Islet of Langerhans (tissue), 1 donor: ENCODE results near the gene FAM131C.
"Not testable (repeated sequence)": the region's sequence is repeated elsewhere in the genome, so short reads cannot be mapped to it uniquely, and the experiment has no call there.

ENCODE experiments used
- FAIRE-seq: peaks from one replicate; lab custom pipeline; 2011; peaks lifted over from hg19 to GRCh38; lab: Jason Lieb, UNC

FAM131C gene

DNA sequence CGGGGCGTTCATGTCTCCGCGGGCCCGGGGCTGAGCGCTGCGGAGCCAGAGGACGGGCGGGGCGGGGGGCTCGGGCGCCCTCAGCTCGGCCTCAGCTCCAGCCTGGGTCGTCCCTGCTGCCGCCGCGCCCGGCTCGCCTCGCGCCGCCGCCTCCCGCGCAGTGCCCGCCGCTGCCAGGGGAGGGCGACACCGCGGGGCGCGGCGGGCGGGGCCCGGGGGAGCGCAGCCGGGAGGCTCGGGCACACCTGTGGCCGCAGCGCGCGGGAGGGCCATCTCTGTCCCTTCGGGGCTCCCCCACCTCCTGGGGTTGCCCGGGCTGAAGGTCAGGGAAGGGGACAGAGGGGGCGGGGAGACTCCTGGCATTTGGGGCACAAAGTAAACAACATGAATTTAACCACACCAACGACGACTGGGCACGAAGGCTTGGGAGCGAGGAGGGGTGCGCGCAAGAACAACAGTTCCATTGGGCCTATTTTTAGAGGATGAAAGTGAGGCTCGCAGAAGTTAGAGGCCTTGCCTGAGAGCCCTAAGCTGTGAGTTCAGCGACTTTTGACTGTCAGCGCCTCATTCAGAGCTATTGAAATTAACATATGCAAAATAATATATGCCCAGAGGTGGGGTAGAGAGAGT is at the start of gene FAM131C:
Gene FAM131C, minus strand, starts transcription at position 162 of the 630 bp plus-strand sequence. CDS start 209 bp downstream, outside the sequence.
- no peak for FAIRE-seq

- no peak for FAIRE-seq
Observed at GRCh38 chr1:16122916-16123315, 49.5 kb upstream of the FAM131C start.

DNA sequence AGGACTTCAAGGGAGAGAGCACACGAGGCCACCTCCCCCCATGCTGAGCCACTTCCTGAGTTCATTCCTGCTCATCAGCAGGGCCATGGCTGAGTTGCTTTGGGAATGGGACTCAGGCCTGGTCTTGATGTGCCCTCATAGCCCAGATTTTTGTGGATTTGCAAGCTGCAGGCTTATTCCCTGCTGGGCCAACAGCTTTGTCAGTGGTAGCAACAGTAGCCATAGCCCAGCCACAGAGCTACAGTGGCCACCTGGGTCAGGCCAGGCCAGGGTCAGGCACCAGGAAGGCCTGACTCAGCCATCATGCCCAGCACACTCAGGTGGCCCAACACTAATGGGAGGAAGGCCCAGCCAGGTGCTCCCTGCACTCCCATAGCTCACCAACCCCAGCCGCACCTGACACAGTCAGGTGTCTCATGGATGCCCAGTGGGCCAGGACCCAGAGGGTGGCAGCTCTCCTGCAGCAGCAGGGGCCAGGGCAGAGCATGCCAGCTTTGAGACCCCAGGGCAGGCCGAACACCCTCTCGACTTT is 49.0 kb upstream of the FAM131C start:
- no peak for FAIRE-seq

DNA sequence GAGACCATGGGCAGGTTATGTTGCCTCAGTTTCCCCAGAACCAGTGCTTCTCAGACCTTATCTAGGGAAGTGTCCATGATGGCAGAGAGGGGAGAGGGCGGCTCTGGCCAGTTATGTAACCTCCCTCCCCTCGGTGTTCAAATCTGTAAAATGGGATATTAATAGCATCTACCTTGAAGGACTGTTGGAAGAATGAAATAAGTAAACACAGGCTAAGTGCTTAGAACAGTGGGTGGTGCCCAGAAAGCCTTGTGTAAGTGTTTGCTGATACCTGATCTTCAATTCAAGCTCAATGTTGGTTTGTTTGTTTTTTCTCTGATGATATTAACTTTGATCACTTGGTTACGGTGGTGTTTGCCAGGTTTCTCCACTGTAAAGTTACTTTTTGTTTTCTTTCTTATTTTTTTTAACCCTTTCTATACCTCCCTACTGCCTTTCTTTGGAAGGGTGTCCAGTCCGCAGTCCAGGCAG is 47.5 kb upstream of the FAM131C start:
- FAIRE-seq = no peak

DNA sequence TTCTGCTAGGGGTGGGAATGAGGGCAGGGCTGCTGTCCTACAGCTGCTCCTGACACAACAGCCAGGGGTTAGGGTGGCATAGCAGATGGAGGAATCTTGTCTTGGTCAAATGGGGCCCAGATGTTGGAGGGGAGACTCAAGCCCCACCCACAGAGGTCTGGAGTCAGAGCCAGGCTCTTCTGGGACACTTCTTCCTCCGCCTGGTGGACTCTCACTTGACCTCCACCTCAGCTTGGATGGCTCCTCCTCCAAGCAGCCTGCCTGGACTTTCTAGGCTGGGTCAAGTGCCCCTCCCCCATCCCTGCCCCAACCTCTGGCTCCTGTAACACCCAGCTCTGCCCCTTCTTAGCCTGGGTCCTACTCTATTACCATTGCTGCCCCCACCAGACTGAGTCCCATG is 47.0 kb upstream of the FAM131C start:
- no peak for FAIRE-seq

DNA sequence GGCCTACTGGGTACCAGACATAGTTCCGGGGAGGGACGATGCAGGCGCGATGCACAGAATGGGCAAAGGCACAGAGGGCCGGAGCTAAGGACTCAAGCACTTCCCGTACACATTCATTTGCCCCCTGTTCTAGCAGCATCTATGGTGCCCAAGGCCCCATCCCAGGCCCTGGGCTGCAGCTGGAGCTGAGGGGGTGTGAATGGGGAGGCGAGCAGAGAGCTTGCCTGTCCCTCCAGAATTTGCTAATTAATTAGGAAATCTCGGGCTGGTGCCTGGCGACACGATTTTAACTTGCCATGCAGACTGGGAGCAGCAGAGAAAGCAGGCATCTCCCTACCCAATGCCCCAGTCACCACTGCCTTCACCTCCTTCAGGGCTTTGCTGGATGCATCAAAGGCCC is 46.5 kb upstream of the FAM131C start:
- no peak for FAIRE-seq

DNA sequence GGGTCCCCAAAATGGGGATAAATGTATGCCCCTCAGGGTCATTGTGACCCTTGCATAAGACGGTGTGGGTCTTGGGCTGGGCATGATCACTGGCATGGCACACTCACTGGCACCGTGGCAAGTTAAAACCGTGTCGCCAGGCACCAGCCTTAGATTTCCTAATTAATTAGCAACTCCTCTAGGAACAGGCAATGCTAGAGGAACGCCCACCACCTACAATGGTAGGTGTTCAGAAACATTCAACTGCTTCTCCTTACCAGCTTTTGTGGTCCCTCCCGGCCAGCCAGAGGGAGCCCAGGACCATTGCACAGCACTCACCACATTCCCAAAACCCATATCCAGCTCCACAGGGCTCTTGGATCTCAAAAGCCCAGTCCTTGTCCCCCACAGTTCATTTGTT is 46.1 kb upstream of the FAM131C start:
- no peak for FAIRE-seq

- no peak for FAIRE-seq
Observed at GRCh38 chr1:16118706-16119105, 45.3 kb upstream of the FAM131C start.

GRCh38 chr1:16117936-16118335 is 44.5 kb upstream of the FAM131C start:
- FAIRE-seq = no peak

DNA sequence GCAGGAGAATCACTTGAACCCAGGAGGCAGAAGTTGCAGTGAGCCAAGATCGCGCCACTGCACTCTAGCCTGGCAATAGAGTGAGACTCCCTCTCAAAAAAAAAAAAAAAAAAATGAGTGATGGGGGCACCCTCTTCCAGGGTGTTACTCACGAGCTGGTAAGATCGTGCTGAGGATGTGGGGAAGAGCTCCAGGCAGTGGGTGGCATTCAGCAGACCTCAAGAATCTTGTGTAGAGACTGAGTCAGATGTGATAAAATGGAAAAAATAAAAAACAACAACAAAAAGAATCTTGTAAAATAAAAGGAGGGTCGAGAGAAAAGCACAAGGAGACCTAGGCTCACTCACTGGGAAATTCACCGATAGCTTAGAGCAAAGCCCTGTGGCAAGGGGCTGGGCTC is 43.9 kb upstream of the FAM131C start:
- FAIRE-seq = no peak

- FAIRE-seq = no peak
Observed at GRCh38 chr1:16116625-16117024, 43.2 kb upstream of the FAM131C start.

- no peak for FAIRE-seq
Observed at GRCh38 chr1:16116002-16116401, 42.6 kb upstream of the FAM131C start.

DNA sequence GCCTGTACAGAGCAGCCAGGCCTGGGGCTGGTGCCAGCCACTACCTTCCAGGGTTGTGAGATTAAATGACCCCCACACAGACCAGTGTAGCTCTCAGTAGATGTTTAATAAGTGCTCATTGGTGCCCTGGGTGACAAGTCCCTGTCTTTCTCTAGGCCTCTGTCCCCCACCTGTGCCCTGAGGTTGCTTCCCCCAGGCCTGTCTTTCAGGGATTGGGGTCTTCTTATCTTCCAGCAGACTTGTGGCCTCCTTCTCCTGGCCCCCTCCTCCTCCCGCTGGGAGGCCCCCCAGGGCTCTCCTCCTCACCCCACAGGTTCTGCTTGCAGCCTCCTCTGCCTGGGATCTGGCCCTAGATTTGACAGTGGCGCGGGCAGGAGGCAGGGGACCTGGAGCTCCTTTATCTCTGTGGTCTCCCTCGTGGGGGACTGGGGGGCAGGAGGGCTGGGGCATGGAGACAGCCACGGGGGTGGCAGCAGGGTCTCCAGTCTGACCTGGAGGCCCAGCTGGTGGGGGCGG is 42.1 kb upstream of the FAM131C start:
- FAIRE-seq = no peak

DNA sequence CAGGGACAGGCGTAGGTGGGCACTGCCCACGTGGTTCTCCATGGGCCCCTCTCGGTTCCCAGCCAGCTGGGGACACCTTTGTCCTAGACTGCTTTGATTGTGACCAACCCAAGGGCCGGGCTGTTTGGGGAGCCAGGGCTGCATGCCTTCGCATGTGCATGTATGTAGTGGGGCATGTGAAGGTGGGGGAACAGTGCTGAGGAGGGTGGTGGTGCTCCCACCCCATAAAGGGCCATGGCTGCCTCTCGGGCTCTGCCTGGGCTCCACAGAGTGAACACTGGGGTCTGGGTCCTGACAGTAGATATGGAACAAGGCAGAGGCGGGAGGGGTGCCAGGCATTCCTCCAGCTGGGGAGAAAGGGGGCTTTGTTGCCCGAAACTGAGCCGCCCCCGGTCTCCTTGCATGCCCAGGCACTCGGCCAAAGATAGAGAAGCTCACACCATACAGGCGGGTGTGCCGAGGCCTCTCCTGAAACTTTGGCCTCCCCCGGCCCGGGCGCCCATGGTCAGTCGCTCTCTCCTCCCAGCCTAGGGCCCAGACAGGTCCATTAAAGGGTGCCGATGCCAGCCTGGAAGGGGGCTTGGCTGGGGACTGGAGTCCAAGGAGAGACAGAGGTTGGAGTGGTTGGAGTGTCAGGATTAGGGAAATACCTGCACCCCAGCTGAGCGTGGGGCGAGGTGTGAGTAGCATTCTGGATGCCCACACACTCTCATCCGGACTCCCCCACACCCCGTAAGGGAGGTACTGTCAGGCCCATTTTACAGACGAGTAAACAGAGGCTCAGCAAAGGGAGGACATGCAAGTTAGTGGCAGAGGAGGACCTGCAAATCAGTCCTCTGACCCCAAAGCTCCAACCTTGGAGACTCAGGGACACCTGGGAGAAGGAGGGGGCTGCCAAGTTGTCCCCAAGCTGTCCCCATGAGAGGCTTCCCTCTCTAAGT is 41.3 kb upstream of the FAM131C start:
- no peak for FAIRE-seq

DNA sequence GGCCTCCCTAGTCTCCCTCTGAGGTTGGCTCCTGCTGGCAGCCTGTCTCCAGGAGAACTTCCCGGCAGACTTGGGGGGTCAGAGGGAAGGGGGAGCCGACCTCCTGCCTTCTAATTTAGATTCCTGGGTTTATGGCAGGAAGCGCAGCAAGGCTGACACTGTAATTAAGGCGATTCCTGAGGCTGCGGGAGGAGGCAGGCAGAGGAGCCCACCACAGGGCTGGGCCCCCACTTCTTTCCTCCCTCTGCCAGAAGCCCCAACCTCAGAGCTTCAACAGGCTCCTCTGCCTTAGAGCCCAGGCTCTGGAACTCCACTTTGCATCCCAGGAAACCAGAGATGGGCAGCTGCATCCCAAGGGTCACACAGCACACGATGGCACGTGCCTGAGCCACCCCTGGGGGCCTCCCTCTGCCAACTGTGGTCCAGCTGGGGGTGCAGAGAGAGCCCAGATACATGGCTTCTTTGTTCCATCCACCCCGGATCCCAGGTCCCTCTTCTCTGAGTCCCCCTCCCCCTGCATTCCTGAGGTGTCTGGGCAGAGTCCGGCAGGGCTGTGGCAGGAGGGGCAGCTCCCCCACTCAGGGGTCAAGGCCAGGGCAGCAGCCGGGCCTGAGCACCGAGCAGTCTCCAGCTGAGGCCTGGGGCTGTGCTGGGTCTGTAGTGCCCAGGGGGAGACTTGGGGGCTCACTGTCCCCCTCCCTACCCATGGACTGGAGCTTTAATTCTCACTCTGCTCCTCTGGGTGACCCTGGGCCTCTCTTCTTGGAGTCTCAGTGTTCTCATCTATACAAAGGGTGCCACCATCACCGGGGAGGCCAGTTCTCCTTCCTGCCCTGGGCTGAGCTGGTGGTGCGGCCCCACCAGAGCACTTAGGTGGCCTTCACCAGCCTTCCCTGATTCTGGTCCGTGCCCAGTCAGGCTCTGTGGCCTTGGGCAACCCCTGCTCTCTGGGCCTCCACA is 39.4 kb upstream of the FAM131C start:
- FAIRE-seq = no peak

- no peak for FAIRE-seq
Observed at GRCh38 chr1:16111771-16112595, 38.5 kb upstream of the FAM131C start.

DNA sequence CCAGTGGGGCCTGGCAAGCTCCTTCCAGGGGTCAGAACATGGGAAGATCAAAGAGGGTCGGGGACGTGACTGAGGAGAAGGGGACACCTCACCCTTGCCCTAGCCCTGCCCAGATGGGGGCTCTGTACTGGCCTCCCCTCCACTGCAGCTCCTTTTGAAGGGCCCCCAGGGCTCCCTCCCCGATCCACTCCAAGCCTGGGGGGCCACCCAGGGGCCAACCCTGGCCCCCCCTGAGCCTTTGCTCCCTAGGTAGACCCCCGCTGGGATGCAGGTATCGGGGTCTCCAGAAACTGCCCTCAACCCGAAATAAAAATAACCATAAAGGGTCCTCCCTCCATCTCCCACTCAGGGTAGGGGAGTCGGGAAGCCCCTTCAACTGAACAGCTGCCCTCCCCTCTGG is 37.4 kb upstream of the FAM131C start:
- FAIRE-seq = no peak

DNA sequence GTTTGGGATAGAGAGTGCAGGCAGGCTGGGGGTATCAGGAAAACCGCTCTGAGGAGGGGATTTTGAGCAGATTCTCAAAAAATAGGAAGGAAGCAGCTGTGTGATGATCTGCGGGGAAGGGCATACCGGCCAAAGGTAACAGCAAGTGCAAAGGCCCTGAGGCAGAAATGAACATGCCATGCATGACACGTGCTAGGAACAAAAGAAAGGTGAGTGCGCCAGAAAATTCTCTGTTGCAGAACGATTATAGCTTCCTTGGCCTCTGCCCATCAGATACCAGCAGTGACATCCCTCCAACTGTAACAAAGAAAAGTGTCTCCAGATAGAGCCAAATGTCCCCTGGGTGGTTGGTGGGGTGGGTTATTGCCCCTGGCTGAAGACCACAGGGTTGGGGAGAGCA is 37.0 kb upstream of the FAM131C start:
- no peak for FAIRE-seq

DNA sequence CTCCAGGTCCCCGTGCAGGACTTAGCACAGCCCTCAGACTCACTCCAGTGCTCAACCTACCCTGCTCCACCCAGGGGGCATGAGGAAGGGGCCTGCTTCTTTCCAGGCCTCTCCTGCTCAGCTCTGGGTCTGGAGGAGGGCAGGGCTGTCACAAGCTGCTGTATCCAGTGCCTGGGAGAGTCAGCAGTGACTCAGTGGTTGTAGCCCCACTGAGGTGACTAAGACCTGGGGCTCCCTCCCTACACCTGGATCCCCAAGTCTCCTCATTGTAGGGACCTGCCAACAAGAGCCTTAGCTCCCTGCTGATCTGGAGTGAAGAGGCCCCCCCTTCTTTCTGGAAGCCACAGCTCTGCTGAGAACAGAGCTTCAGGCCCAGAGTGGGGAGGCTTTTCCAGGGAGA is 36.1 kb upstream of the FAM131C start:
- FAIRE-seq = no peak

DNA sequence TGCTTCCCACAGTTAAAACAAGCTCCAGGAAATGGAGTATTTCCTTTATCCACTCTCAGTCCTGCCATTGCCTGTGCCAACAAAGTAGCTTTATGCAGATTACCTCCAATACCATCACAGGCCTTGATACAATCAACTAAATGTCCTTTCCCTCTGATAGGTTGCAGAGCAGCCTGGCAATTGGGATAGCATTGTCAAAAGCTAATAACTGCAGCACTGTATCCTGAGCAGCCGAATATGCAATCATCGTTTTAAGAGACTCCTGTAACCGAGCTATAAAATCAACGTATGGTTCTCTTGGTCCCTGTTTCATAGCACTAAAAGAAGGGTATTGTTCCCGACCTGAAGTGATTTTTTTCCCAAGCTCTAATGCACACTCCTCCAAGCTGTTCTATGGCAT is 33.6 kb upstream of the FAM131C start:
- not testable (repeated sequence) for FAIRE-seq

GRCh38 chr1:16101623-16102022 is 28.2 kb upstream of the FAM131C start:
- no peak for FAIRE-seq
